ENCODE measurements around the gene TBC1D9B. TPM values are rescaled to one million over a fixed set of nuclear protein-coding genes. Genes with fewer than 3 reads are reported as not detected.
A peak's percentile ranks its signal among the peaks of the same experiment; 100 is the strongest.

Gene TBC1D9B
- 81.5 TPM for polyA plus RNA-seq (2013)

DNA sequence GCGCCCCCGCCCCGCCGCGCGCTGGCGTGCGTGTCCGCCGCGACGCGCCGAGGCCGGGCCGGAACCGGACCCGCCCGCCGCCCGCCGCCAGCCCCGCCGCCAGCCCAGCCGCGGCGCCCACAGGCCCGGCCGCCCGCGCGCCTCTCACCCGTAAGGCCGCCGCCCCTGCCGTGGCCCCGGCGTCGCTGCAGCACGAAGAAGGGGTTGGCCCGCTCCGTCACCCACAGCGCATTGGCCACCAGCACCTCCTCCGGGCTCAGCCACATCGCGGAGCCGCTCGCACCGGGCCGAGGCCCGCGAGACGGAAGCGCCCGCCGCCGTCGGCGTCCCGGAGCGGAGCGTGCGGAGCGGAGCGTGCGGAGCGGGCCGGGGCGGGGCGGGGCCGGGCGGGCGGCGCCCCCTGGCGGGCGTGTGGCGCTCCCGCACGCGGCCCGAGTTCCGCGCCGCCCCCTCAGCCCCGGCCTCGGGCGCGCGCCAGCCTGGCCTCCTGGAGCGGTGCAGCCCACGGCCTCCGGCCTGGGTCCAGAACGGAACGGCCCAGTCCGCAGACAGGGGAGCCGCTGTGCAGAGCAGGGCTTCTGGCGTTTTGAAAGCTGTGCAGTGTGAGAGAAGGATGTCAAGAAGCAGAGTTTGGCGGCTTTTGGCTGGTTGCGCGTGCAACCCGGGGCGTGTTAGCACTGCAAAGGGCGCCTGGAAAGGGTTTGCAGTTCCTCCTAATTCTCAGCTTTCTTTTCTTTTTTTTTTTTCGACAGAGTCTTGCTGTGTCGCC lies at the start of gene TBC1D9B:
Gene TBC1D9B, minus strand, starts transcription at position 342 of the 769 bp plus-strand sequence. Its CDS starts 76 bp downstream, at position 266.
- Histone ChIP-seq H3K4me1 (ENCODE audit: control extremely low read depth in 1 of 4, control insufficient read depth in 4 of 4, insufficient read depth in 4 of 4, low read length in 3 of 4) (peaks cover 0 to 32% (median 25%) of the 10 kb centered on the region in 4 experiments), H3K4me3 (ENCODE audit: control insufficient read depth in 1 of 7, extremely low read depth in 1 of 7, insufficient read depth in 4 of 7, low read depth in 2 of 7, low read length in 6 of 7) (peak within 1 kb of the TSS; percentile 52 to 82 (median 74)), H3K9me3 (ENCODE audit: control extremely low read depth in 1 of 5, control insufficient read depth in 4 of 5, insufficient read depth in 2 of 5, low read depth in 1 of 5, low read length in 4 of 5) (no peaks in the 10 kb centered on the region), H3K27me3 (replicated peaks in 2 of 5; ENCODE audit: control insufficient read depth in 4 of 5, insufficient read depth in 5 of 5, low read length in 4 of 5) (no peaks in the 10 kb centered on the region), H3K27ac (ENCODE audit: insufficient read depth in 1 of 2, low read depth in 1 of 2, low read length in 2 of 2, poor library complexity in 1 of 2, severe bottlenecking in 2 of 2) (no peak within 1 kb of the TSS), H3K36me3 (ENCODE audit: control insufficient read depth in 4 of 4, insufficient read depth in 4 of 4, low read length in 3 of 4) (peaks cover 7 to 22% (median 14%) of the 10 kb centered on the region in 4 experiments)
- CTCF ChIA-PET = interaction anchor here (0.8 to 1.7 kb wide), 7 partner anchors 14 to 184 kb away, joined by 3 to 8 read pairs (median 4); no protein-coding TSS in a partner anchor
- DNase-seq = peak; percentile 61 to 81 (median 77)
- POLR2A ChIA-PET = no interaction called here
- WGBS (ENCODE audit: insufficient coverage) = 0% methylated on average over 73 of the region's 105 CpGs

DNA sequence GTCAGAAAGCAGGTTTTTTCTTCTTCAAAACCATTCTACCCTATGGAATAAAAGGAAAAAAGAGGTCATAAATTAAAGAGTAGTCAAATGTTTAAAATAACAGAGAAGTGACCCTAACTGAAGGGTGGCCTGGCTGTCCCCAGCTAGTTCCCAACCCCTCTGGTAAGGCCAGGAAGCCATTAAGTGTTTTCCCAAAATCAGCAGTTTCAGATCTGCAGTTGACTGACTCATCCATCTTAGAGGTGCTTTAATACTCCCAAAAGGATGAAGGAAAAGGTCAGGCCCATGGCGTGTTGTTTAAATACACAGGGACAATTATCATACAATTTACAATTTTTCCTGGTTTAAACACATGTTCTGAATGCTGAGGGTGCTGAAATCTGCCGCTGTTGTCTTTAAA lies 47.9 kb upstream of the TBC1D9B start:
- no peaks in the 10 kb centered on the region for H3K27me3 ChIP-seq (replicated peaks in 2 of 5; ENCODE audit: control insufficient read depth in 4 of 5, insufficient read depth in 5 of 5, low read length in 4 of 5)
- H3K9me3 ChIP-seq (ENCODE audit: control extremely low read depth in 1 of 5, control insufficient read depth in 4 of 5, insufficient read depth in 2 of 5, low read depth in 1 of 5, low read length in 4 of 5) = no peaks in the 10 kb centered on the region
- ChIA-PET CTCF (interaction anchor here (1.2 kb wide), 1 partner anchor 8 kb away, joined by 3 read pairs; no protein-coding TSS in a partner anchor), POLR2A (no interaction called here)
- H3K4me3 ChIP-seq (ENCODE audit: control insufficient read depth in 1 of 7, extremely low read depth in 1 of 7, insufficient read depth in 4 of 7, low read depth in 2 of 7, low read length in 6 of 7) = no peak overlapping the region
- H3K36me3 ChIP-seq (ENCODE audit: control insufficient read depth in 4 of 4, insufficient read depth in 4 of 4, low read length in 3 of 4) = peaks cover 20 to 50% (median 35%) of the 10 kb centered on the region in 4 experiments
- no peak for DNase-seq
- WGBS (ENCODE audit: insufficient coverage) = 86% methylated on average over 1 of the region's 2 CpGs
- H3K4me1 ChIP-seq (ENCODE audit: control extremely low read depth in 1 of 4, control insufficient read depth in 4 of 4, insufficient read depth in 4 of 4, low read length in 3 of 4) = no peaks in the 10 kb centered on the region
- H3K27ac ChIP-seq (ENCODE audit: insufficient read depth in 1 of 2, low read depth in 1 of 2, low read length in 2 of 2, poor library complexity in 1 of 2, severe bottlenecking in 2 of 2) = no peak overlapping the region

GRCh38 chr5:179955062-179955461 lies 47.4 kb upstream of the TBC1D9B start:
- H3K9me3 ChIP-seq (ENCODE audit: control extremely low read depth in 1 of 5, control insufficient read depth in 4 of 5, insufficient read depth in 2 of 5, low read depth in 1 of 5, low read length in 4 of 5) = no peaks in the 10 kb centered on the region
- H3K4me3 ChIP-seq (ENCODE audit: control insufficient read depth in 1 of 7, extremely low read depth in 1 of 7, insufficient read depth in 4 of 7, low read depth in 2 of 7, low read length in 6 of 7) = no peak overlapping the region
- WGBS (ENCODE audit: insufficient coverage) = 100% methylated on average over 3 of the region's 6 CpGs
- H3K4me1 ChIP-seq (ENCODE audit: control extremely low read depth in 1 of 4, control insufficient read depth in 4 of 4, insufficient read depth in 4 of 4, low read length in 3 of 4) = no peaks in the 10 kb centered on the region
- ChIA-PET POLR2A (no interaction called here), CTCF (interaction anchor here (1.2 kb wide), 1 partner anchor 8 kb away, joined by 3 read pairs; no protein-coding TSS in a partner anchor)
- H3K27me3 ChIP-seq (replicated peaks in 2 of 5; ENCODE audit: control insufficient read depth in 4 of 5, insufficient read depth in 5 of 5, low read length in 4 of 5) = no peaks in the 10 kb centered on the region
- no peak for DNase-seq
- H3K27ac ChIP-seq (ENCODE audit: insufficient read depth in 1 of 2, low read depth in 1 of 2, low read length in 2 of 2, poor library complexity in 1 of 2, severe bottlenecking in 2 of 2) = no peak overlapping the region
- H3K36me3 ChIP-seq (ENCODE audit: control insufficient read depth in 4 of 4, insufficient read depth in 4 of 4, low read length in 3 of 4) = peaks cover 18 to 45% (median 30%) of the 10 kb centered on the region in 4 experiments

DNA sequence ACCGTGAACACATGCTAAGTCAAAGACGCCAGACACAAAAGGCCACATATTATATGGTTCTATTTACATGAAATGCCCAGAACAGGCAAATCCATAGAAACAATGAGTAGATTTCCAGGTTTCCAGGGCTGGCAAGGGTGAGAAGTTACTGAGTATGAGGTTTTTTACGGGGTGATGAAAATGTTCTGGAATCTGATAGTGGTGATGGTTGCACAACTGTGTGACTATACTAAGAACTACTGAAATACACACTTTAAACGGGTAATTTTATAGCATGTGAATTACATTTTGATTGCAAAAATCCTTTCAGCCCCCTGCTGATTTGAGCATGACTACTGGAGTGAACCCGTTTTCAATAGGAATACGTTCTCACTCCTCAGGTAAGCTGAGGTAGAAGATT lies 46.7 kb upstream of the TBC1D9B start:
- no peaks in the 10 kb centered on the region for H3K4me1 ChIP-seq (ENCODE audit: control extremely low read depth in 1 of 4, control insufficient read depth in 4 of 4, insufficient read depth in 4 of 4, low read length in 3 of 4)
- H3K4me3 ChIP-seq (ENCODE audit: control insufficient read depth in 1 of 7, extremely low read depth in 1 of 7, insufficient read depth in 4 of 7, low read depth in 2 of 7, low read length in 6 of 7) = no peak overlapping the region
- POLR2A ChIA-PET = no interaction called here
- peaks cover 18 to 42% (median 31%) of the 10 kb centered on the region in 4 experiments for H3K36me3 ChIP-seq (ENCODE audit: control insufficient read depth in 4 of 4, insufficient read depth in 4 of 4, low read length in 3 of 4)
- H3K9me3 ChIP-seq (ENCODE audit: control extremely low read depth in 1 of 5, control insufficient read depth in 4 of 5, insufficient read depth in 2 of 5, low read depth in 1 of 5, low read length in 4 of 5) = no peaks in the 10 kb centered on the region
- WGBS (ENCODE audit: insufficient coverage) = 100% methylated on average over 2 of the region's 6 CpGs
- no peaks in the 10 kb centered on the region for H3K27me3 ChIP-seq (replicated peaks in 2 of 5; ENCODE audit: control insufficient read depth in 4 of 5, insufficient read depth in 5 of 5, low read length in 4 of 5)
- no peak overlapping the region for H3K27ac ChIP-seq (ENCODE audit: insufficient read depth in 1 of 2, low read depth in 1 of 2, low read length in 2 of 2, poor library complexity in 1 of 2, severe bottlenecking in 2 of 2)
- DNase-seq = no peak
- CTCF ChIA-PET = no interaction called here

- Histone ChIP-seq H3K36me3 (ENCODE audit: control insufficient read depth in 4 of 4, insufficient read depth in 4 of 4, low read length in 3 of 4) (peaks cover 18 to 40% (median 30%) of the 10 kb centered on the region in 4 experiments), H3K27ac (ENCODE audit: insufficient read depth in 1 of 2, low read depth in 1 of 2, low read length in 2 of 2, poor library complexity in 1 of 2, severe bottlenecking in 2 of 2) (no peak overlapping the region), H3K4me3 (ENCODE audit: control insufficient read depth in 1 of 7, extremely low read depth in 1 of 7, insufficient read depth in 4 of 7, low read depth in 2 of 7, low read length in 6 of 7) (no peak overlapping the region), H3K4me1 (ENCODE audit: control extremely low read depth in 1 of 4, control insufficient read depth in 4 of 4, insufficient read depth in 4 of 4, low read length in 3 of 4) (no peaks in the 10 kb centered on the region), H3K9me3 (ENCODE audit: control extremely low read depth in 1 of 5, control insufficient read depth in 4 of 5, insufficient read depth in 2 of 5, low read depth in 1 of 5, low read length in 4 of 5) (no peaks in the 10 kb centered on the region), H3K27me3 (replicated peaks in 2 of 5; ENCODE audit: control insufficient read depth in 4 of 5, insufficient read depth in 5 of 5, low read length in 4 of 5) (no peaks in the 10 kb centered on the region)
- POLR2A ChIA-PET = no interaction called here
- CTCF ChIA-PET = no interaction called here
- no peak for DNase-seq
- WGBS (ENCODE audit: insufficient coverage) = 97% methylated on average over 3 of the region's 4 CpGs
These were observed 46.3 kb upstream of the TBC1D9B start for GRCh38 chr5:179953987-179954386.

- no peak for DNase-seq
- no peaks in the 10 kb centered on the region for H3K4me1 ChIP-seq (ENCODE audit: control extremely low read depth in 1 of 4, control insufficient read depth in 4 of 4, insufficient read depth in 4 of 4, low read length in 3 of 4)
- no peaks in the 10 kb centered on the region for H3K36me3 ChIP-seq (ENCODE audit: control insufficient read depth in 4 of 4, insufficient read depth in 4 of 4, low read length in 3 of 4)
- H3K4me3 ChIP-seq (ENCODE audit: control insufficient read depth in 1 of 7, extremely low read depth in 1 of 7, insufficient read depth in 4 of 7, low read depth in 2 of 7, low read length in 6 of 7) = no peak overlapping the region
- ChIA-PET CTCF (interaction anchor here (1.0 kb wide), 1 partner anchor 35 kb away, joined by 3 read pairs; no protein-coding TSS in a partner anchor), POLR2A (no interaction called here)
- no peaks in the 10 kb centered on the region for H3K27me3 ChIP-seq (replicated peaks in 2 of 5; ENCODE audit: control insufficient read depth in 4 of 5, insufficient read depth in 5 of 5, low read length in 4 of 5)
- no peak overlapping the region for H3K27ac ChIP-seq (ENCODE audit: insufficient read depth in 1 of 2, low read depth in 1 of 2, low read length in 2 of 2, poor library complexity in 1 of 2, severe bottlenecking in 2 of 2)
- no peaks in the 10 kb centered on the region for H3K9me3 ChIP-seq (ENCODE audit: control extremely low read depth in 1 of 5, control insufficient read depth in 4 of 5, insufficient read depth in 2 of 5, low read depth in 1 of 5, low read length in 4 of 5)
- WGBS (ENCODE audit: insufficient coverage) = 95% methylated on average over 4 of the region's 13 CpGs
These were observed 29.4 kb upstream of the TBC1D9B start for GRCh38 chr5:179936976-179937681.
